Epithelial cell of proximal tubule (primary cell): Measurements from ENCODE around the gene NUP98. TPM values are rescaled to one million over a fixed set of nuclear protein-coding genes. Genes with fewer than 3 reads are reported as not detected.

ENCODE experiments used
- DNase-seq: peaks from one replicate; pipeline ENCODE4 v3.0.0-alpha.2; 2011; ENCODE audit warnings: low read depth
- H3K4me3 ChIP-seq: 2 replicates; pipeline ENCODE4 v1.5.1; 2011; ENCODE audit warnings: low read depth, mild to moderate bottlenecking, low read length
- total RNA-seq: library from RNA; depleted of rRNA; stranded (reverse); fragments of >200 nt; gene quantifications from 2 replicates; pipeline ENCODE4 v1.2.3, GENCODE V29; 2015
- TF ChIP-seq, protein P1 (sequence below): conservative IDR thresholded peaks from 2 replicates; pipeline ENCODE4 v1.5.1; 2012; ENCODE audit warnings: low read depth, mild to moderate bottlenecking, low read length

NUP98 gene
- total RNA-seq, 1 donor from 2014 or later: 74.8 TPM

DNA sequence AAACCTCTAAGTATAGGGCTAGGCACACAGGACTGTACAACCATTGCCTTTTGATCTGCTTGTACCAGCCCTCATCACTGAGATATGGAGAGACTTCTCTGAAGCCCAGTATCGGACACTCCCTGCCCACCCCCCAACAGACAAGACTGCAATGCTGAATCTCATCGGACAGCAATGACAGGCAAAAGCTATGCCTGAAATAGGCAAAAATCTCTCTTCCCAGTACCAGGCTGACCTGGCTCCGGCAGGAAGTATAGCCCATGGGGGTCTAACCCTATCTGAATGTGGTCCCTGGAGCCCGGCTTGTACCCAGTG is 37.0 kb upstream of the NUP98 start:
- TF ChIP-seq, protein P1, sequence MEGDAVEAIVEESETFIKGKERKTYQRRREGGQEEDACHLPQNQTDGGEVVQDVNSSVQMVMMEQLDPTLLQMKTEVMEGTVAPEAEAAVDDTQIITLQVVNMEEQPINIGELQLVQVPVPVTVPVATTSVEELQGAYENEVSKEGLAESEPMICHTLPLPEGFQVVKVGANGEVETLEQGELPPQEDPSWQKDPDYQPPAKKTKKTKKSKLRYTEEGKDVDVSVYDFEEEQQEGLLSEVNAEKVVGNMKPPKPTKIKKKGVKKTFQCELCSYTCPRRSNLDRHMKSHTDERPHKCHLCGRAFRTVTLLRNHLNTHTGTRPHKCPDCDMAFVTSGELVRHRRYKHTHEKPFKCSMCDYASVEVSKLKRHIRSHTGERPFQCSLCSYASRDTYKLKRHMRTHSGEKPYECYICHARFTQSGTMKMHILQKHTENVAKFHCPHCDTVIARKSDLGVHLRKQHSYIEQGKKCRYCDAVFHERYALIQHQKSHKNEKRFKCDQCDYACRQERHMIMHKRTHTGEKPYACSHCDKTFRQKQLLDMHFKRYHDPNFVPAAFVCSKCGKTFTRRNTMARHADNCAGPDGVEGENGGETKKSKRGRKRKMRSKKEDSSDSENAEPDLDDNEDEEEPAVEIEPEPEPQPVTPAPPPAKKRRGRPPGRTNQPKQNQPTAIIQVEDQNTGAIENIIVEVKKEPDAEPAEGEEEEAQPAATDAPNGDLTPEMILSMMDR: no peak
- DNase-seq: no peak
- no peak overlapping the region for H3K4me3 ChIP-seq

DNA sequence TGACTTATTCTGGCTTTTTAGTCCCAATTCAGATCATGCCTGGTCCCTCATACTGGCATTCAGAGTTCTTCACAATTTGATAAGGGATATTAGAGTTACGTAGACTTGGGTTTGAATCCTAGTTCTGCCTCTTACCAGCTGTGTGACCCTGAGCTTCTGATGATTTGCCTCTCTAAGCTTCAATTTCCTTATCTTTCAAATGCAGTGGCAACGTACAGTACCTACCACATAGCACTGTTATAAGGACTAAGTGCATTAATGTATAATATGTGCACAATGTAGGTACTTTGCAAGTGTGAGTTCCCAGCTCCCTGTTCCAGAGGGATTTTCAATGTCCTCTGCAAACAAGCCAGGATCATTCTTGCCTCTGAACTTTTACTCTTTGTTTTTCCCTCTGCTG is 36.1 kb upstream of the NUP98 start:
- no peak for DNase-seq
- H3K4me3 ChIP-seq: no peak overlapping the region
- TF ChIP-seq, protein P1: no peak

DNA sequence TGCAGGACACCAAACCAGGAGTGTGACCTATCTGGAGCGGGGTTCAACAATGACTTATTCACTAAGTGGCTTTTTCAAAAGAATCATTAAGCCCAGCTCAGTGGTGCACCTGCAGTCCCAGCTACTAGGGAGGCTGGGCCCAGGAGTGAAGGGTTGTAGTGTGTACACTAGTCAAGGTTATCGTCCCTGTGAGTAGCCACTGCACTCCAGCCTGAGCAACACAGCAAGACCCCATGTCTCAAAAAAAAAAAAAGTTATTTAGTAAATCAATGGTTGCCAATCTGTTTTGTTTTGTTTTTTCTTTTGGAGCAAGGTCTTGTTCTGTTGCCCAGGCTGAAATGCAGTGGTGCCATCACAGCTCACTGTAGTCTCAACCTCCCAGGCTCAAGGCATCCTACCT is 35.5 kb upstream of the NUP98 start:
- TF ChIP-seq, protein P1: no peak
- no peak for DNase-seq
- H3K4me3 ChIP-seq: no peak overlapping the region

DNA sequence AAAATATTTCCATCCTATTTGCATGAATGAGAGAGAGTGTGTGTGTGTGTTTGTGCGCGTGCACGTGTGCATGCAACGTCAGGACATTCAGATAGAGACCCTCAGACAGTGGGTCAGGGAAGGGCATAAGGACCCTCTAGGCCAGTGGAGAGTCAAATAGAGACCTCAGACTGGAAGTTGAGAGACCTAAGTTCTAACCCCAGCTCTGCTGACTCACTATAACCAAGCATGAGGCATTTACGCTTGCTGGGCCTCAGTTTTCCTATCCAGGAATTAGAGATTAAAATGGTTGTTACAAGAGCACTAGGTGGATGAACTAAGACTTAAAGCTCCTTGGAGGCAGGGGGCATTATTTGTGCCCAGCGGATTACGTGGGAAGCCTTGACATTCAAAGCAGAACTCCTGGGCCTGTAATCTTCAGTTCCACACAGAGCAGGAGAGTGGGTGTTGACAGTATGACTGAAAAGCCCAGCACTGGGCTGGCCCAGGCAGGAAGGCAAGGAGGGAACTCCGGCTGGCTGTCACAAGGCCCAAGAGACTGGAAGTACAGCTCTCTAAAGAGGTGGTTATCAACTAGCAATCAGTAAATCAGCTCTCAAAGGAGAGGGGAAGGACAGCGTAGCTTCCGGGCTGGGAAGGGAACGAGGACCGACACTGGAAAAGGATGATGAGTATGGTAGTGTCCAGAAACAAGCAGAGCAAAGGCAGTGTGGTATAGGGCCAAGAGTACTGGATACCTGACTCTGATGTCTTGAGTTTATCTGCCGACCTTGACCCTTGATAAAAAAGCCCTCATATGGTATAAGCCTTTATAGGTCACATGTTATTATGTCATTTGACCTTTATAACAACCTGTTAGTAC is 34.3 kb upstream of the NUP98 start:
- H3K4me3 ChIP-seq: no peak overlapping the region
- no peak for DNase-seq
- TF ChIP-seq, protein P1: no peak

DNA sequence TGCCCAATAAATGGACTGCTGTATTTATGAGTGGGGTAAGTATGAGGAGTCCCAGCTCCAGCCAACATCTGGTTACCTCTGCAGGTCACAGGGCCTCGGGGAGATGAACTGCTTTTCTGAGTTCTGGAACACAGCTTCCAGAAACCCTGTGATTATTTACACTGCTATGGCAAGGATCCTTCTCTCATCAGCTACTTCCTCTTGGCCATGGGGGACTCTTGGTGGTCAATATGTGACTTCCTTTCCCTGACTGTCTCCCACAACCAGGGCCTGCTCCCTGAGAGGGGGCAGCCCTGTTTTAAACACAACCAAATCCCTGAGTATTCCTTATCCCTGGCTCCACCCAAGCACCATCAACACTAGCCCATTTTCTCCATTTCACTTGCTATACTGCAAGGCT is 33.4 kb upstream of the NUP98 start:
- no peak for DNase-seq
- H3K4me3 ChIP-seq: no peak overlapping the region
- TF ChIP-seq, protein P1: no peak

DNA sequence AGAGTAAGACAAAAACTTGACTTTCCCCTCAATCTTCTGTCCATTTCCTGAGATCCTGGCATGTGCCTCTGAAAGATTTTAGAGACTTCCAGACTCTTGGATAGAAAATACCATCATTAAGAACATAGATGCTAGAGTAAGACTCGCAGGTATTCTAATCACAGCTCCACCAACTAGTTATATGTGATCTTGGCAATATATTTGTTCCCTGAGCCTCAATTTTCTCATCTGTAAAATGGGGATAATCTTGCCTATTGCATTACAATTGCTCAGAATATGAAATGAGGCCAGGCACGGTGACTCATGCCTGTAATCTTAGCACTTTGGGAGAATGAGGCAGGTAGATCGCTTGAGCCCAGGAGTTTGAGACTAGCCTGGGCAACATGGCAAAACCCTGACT is 32.7 kb upstream of the NUP98 start:
- TF ChIP-seq, protein P1: no peak
- H3K4me3 ChIP-seq: no peak overlapping the region
- no peak for DNase-seq

DNA sequence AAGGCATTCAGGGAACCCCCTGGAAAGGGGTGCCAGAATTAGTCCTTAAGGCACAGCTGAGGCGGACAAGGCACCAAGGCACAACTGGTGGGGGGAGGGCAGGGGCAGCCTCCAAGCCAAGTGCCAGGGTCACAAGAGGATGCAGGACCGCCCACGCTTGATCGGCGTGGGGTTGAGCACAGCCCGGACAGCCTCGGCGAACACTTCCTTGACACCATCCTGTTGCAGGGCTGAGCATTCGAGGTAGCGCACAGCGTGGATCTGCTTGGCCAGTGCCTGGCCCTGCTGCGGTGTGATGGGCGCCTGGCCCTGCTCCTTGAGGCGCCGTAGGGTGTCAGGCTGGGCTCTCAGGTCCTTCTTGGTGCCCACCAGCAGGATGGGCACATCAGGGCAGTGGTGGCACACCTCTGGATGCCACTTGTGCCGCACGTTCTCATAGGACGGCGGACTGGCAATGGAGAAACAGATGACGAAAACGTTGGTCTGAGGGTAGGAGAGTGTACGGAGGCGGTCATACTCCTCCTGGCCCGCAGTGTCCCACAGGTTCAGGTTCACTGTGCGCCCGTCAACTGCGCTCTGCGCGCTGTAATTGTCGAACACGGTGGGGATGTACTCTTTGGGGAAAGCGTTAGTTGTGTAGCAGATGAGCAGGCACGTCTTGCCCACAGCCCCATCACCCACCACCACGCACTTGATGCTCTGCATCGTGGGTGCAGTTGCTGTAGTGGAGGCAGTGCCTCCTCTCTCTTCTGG is 30.3 kb upstream of the NUP98 start:
- TF ChIP-seq, protein P1: no peak
- DNase-seq: no peak
- no peak overlapping the region for H3K4me3 ChIP-seq
